ENCODE results near the gene EPB41L2.
A peak's percentile ranks its signal among the peaks of the same experiment; 100 is the strongest.
"Not testable (repeated sequence)": the region's sequence is repeated elsewhere in the genome, so short reads cannot be mapped to it uniquely, and the experiment has no call there.

The EPB41L2 gene

DNA sequence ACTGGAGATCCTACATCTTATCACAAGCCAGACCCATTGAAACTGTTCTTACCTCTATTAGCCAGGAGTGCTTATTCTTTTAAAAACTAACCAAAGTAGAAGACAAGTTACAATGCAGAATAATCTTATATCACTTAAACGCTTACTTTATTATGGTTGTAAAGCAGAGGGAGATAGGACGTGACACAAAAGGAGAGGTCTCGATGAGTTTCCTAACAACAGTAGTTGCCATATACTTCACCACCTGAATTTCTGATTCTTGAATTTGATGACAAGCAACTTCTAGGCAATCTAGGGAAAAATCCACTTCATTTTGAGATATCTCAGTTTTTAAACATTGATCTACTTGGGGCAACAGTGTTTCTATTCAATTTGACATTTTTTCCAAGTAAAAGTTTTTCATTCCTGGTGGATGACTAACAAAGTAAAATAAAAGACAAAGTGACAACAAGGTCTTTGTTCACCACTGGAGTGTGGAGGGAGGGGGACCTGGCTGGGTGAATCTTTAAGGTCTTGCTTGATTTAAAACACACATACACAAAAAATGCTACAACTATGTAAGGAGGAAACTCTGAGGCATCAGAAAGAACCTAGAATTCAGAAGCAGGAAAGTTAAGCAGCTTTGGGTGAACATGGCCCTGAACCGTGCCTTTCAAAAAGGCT lies 125.0 kb downstream of the EPB41L2 start:
- DNase-seq = peak; percentile 66

- no peak for DNase-seq
These were observed 126.1 kb downstream of the EPB41L2 start for GRCh38 chr6:130936933-130937332.

DNA sequence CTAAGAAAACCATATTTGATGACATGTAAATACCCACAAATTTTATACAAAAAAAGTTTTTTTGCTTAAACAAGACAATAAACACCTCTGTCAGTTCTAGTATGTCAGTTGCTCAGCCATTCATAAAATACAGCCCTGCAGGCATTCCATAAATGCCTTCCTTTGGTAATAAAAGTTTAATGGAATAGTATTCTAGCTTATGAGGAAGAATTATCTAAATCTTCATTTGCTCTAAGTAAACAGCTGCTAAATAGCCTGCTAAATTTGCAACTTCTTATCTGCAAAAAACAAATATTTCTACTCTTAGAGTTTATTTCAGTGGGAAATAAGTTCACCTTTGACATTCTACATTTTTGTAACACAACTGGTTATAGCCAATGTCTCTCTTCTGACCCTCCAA lies 127.1 kb downstream of the EPB41L2 start:
- no peak for DNase-seq

GRCh38 chr6:130934848-130935585 lies 128.0 kb downstream of the EPB41L2 start:
- DNase-seq = peak; percentile 36

- peak; percentile 59 for DNase-seq
These were observed 129.3 kb downstream of the EPB41L2 start for GRCh38 chr6:130933712-130934200.

DNA sequence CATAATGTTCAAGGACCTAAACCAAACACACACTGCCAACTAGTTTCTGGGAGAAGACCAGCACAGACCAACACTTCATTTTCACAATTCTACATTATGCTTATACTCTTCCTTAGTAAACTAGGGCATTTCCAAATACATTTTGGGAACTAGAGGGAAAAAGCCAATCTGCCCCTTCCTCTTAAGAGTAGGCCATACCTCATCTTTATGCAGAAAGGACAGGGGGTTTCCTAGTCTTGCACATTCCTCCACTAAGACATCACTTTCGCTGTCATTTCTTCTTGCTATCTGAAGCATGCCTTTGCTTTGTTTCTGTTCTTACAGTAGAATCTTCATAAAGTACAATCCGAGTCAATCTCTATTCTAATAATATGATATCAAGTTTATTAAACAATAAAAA lies 130.1 kb downstream of the EPB41L2 start:
- DNase-seq = no peak

- no peak for DNase-seq
These were observed 130.6 kb downstream of the EPB41L2 start for GRCh38 chr6:130932438-130932837.

DNA sequence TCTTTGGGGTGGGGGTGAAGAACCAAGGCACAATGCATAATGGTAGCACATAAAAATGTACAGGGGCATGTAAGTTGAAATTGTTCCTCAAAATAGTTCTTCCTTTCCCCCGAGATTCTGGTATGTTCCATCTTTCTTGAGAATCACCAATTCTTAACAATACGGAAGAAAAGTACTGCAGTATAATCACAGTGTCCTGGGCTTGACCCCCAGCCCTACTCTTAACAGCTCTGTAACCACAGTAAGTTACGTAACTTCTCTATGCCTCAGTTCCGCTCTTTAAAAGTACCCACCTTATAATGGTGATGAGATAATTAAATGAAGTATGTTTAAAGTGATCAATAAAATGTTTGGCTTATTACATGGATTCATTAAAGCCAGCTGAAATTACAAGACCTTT lies 131.4 kb downstream of the EPB41L2 start:
- DNase-seq = no peak

DNA sequence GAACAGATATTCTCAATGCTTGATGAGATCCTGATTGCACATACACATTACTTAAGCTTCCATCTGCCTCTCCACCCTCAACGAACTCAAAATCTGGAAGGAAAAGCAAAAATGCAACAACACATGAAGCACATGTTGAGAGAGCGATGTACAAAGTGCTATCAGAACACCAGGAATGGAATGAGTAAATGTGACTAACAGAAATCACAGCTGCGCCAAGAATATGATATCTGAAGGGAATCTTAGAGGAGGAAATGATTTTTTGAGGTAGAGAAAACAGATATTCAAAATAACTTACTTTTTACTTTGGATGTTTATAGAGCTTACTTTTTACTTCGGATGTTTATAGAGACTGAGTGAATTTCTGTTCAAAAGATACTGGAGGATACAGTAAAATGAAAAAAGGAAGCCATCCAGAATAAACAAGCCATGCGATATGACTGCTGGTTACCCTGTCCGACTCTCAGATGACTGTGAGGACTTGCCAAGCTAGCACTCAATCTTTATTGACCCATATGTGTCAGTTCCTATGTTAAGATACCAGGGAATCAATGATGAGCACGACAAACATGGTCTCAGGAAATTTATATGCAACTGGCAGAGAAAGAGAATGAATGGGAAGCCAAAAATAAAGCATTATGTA lies 133.9 kb downstream of the EPB41L2 start:
- DNase-seq = peak; percentile 77

DNA sequence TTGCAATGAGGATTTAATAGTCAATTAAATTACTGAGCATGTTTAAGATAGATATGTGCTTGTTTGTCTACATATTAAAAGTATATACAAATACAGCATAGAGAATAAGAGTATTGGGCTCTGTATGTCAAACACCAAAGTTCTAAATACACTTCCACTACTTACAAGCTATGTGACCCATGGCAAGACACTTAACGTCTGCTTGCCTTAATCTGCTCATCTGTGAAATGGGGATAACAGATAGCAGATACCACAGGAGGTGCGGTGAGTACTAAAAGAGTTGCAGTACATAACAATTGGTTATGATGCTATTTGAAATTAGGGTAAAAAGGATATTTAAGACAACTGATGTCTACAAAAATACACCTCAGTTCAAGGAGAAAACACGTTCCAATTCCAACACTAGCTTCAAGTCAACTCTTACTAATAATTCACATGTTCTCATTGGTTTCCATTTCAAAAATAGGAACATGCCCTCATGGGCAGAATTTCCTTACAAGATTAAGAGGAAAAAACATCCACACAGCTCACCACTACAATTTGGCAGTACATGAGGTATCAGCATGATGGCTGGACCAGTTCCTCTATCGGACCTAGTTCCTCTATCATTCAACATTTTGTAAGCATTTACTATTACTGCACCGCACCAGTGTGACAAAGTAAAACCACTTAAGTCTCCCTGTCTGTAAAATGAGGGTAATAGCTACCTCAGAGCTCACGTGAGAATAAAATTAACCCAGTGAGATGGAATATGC lies 134.7 kb downstream of the EPB41L2 start:
- DNase-seq = no peak

DNA sequence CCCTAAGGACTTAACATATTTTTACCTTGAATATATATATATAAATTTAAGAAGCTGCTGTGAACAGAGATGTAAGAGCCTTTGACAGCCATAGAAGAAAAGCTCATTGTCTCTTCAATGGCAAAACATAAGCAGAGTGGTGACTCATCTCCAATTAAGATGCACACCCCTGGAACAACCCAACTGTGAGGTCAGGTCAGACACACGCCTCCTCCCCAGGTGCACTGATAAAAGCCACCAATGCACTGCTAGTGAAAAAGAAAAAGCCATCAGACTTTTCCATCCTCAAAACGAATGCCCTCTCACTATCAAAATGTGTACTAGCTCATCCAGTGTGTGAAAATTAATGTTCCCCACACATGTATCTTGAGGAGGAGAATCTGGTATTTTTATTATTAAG lies 135.7 kb downstream of the EPB41L2 start:
- DNase-seq = no peak

DNA sequence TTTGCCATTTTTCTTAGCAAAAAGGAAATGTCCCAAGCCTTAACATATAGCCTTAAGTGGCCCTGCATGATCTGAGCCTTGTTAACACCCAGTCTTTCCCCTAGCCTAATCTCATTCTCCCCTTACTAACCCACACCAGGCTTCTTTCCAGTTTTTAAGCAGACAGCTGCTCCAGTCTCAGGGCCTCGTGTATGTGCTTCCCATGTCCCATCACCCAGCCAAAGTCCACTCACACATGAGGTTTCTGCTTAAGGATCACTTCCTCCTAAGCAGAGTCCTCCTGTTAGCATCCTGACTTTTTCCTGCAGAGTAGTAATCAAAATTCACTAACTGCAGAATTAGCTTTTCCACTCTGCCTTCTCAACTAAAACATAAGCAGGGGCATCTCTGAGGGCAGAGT lies 139.7 kb downstream of the EPB41L2 start:
- no peak for DNase-seq

DNA sequence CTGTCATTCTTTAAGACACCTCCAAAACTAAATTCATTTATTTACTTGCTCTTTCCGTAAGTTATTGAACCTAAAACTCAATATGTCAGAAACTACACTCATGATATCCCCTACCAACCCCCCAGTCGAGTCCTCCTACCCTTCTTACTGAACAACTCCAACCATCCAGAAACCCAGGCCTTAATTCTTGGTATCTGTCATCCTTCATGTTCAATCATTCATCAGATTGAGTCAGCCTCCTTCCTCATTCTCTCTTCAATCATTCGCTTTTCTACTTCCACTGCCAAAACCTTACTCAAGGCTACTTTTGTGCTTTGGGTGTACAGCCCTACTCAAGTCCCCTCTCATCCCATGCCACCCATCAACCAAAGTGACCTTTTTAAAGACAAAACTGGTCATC lies 140.1 kb downstream of the EPB41L2 start:
- no peak for DNase-seq

DNA sequence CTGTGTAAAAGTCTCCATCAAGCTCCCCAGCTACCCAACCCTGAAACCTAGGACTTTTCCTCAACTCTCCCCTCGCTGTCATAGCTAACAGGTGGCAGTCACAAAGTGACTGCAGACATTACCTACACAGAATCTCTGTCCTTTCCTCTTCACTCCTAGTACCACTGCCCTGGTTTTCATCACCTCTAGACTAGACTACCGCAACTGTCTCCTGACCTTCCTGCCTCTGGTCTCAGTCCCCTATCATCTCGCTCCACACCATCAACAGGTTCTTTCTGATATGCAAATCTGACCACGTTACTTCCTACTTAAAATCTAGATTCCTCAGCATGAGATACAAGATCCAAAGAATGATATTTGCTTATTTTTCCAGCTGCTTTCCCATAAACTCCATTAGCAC lies 142.1 kb downstream of the EPB41L2 start:
- no peak for DNase-seq

DNA sequence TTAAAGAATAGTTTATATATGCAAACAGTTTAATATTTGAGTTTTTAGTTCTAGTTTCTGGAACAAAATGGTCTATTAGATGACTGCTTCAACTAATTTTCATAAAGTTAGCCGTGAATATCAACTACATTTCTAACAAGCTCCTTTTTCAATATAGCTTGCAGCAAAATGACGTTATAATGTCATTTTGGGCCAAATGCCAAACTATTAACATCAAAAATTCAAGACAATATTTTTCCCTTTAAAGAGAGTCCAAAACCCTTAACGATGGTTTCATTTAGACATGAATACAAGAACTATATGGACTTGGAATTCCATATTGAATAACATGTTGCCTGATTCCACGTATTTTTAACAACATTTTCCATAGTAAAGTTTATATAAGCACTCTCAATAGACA lies 144.9 kb downstream of the EPB41L2 start:
- no peak for DNase-seq

DNA sequence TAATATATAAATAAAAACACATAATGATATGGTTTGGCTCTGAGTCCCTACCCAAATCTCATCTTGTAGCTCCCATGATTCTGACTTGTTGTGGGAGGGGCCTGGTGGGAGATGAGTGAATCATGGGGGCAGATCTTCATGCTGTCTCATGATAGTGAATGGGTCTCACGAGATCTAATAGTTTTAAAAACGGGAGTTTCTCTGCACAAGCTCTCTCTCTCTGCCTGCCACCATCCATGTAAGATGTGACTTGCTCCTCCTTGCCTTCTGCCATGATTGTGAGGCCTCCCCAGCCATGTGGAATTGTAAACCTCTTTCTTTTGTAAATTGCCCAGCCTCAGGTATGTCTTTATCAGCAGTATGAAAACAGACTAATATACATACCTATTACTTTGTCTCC lies 147.4 kb downstream of the EPB41L2 start:
- DNase-seq = not testable (repeated sequence)

GRCh38 chr6:130913120-130913519 lies 149.9 kb downstream of the EPB41L2 start:
- no peak for DNase-seq

- no peak for DNase-seq
These were observed 150.6 kb downstream of the EPB41L2 start for GRCh38 chr6:130912434-130912833.

- peak; percentile 41 for DNase-seq
These were observed 154.1 kb downstream of the EPB41L2 start for GRCh38 chr6:130908958-130909357.

DNA sequence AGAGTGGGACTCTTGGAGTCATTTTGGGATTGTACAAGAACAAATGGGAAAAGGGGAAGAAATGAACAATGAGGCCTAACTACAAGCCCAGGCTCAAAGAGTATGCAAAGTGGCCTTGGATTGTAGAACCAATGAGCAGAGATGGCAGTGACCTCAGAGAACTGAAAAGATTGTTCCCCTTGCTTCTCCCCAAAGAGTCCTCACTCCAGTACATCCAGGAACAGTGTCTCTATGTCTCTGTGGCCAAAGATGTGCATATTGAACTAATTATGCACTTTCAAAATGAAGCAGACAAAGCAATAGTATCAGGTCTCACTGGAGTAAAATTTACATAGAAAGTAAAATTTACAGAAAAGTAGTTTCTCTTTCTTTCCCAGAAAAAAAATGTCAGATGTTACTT lies 154.9 kb downstream of the EPB41L2 start:
- peak; percentile 13 for DNase-seq

- DNase-seq = no peak
These were observed 155.4 kb downstream of the EPB41L2 start for GRCh38 chr6:130907687-130908086.

DNA sequence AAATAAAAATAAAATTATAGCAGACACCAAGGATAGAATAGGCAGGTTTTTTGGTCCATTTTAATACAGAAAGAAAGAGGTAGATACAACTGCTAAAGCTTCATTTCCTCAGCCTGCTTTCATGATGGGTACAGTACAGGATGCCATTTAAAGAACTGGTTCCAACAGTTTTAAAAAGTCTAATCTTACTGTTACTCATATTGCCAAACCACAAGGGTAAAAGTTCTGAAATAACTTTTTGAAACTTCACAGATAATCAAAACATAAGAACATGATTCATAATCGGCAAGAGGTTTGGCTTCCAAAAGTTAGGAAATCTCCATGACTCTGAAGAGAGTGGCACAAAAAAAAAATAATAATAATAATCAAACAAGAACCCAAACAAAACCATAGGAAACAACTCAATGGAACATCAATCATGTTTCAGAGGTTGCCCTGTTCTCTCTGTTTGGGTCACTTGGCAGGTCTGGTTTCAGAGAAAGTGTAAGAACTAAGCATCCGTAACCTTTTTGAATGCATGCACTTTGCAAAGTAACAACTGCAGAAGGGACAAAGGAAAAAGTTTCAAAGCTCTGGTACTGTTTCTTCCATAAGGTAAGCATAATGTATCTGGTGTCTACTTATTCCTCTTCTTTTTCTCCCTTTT lies 156.2 kb downstream of the EPB41L2 start:
- peak; percentile 64 for DNase-seq

GRCh38 chr6:130903602-130904001 lies 159.4 kb downstream of the EPB41L2 start:
- DNase-seq = no peak
